Endothelial cell of umbilical vein (primary cell): ENCODE measurements around the gene SDHA. TPM values are rescaled to one million over a fixed set of nuclear protein-coding genes. Genes with fewer than 3 reads are reported as not detected.

ENCODE experiments used
- BruUV-seq: library from RNA; stranded (reverse); fragments of 400-500 nt; replicated peaks from 2 replicates; lab custom pipeline; 2021; lab: Mats Ljungman, UMichigan
- CTCF ChIA-PET: fragments of 300-600, 350-600 bp; sonication (Branson Sonifier 250); formaldehyde crosslinking; loops from one replicate; lab custom pipeline; 2021; ENCODE audit warnings: antibody characterized with exemption, inconsistent platforms; lab: Charles Lee
- POLR2A ChIA-PET: fragments of 300-600, 350-600 bp; sonication (Branson Sonifier 250); formaldehyde crosslinking; loops from one replicate; lab custom pipeline; 2021; ENCODE audit warnings: antibody characterized with exemption, inconsistent platforms; lab: Charles Lee
- DNase-seq: peaks from one replicate; pipeline ENCODE4 v3.0.0-alpha.2; 2011; ENCODE audit warnings: low read depth, low spot score
- FAIRE-seq: peaks from 2 replicates; lab custom pipeline; 2011; peaks lifted over from hg19 to GRCh38; lab: Jason Lieb, UNC
- H2AFZ ChIP-seq: 2 replicates; pipeline ENCODE4 v1.6.0; 2012; ENCODE audit warnings: low read depth, low read length, control low read depth, inconsistent platforms
- H3K27ac ChIP-seq: 2 replicates; pipeline ENCODE4 v1.5.1; 2011; ENCODE audit warnings: low read depth, mild to moderate bottlenecking, control low read depth, low read length, moderate library complexity; ENCODE audit not compliant: insufficient read depth
- H3K27me3 ChIP-seq, 2 experiments: 2 replicates each; pipeline versions ENCODE4 v1.6.0 to v1.6.1; 2011; ENCODE audit warnings: low read length in 2 of 2, mixed read lengths in 1 of 2; ENCODE audit not compliant: control insufficient read depth in 2 of 2, insufficient read depth in 2 of 2
- H3K36me3 ChIP-seq, 2 experiments: 2 replicates in 1 of 2; 3 replicates in 1 of 2; pipeline ENCODE4 v1.5.1; 2011; ENCODE audit warnings: low read length in 2 of 2, mild to moderate bottlenecking in 1 of 2, moderate library complexity in 1 of 2; ENCODE audit not compliant: control insufficient read depth in 2 of 2, insufficient read depth in 2 of 2; ENCODE audit errors: extremely low read depth in 1 of 2
- H3K4me1 ChIP-seq: 3 replicates; pipeline ENCODE4 v1.5.1; 2011; ENCODE audit warnings: mild to moderate bottlenecking, low read length; ENCODE audit not compliant: control insufficient read depth, insufficient read depth; ENCODE audit errors: extremely low read depth
- H3K4me2 ChIP-seq: 2 replicates; pipeline ENCODE4 v1.6.1; 2011; ENCODE audit warnings: low read length, control low read depth, mixed read lengths; ENCODE audit not compliant: insufficient read depth
- H3K4me3 ChIP-seq, 3 experiments: fragments of 200-600 bp in 1 of 3; sonication (generic), shearing (Covaris generic) in 1 of 3; replicated peaks in 1 of 3; 2 replicates each; pipeline ENCODE4 v1.5.1; 2011 to 2016; ENCODE audit warnings: control low read depth in 3 of 3, low read length in 3 of 3, mild to moderate bottlenecking in 2 of 3, inconsistent platforms in 1 of 3, low read depth in 1 of 3, moderate library complexity in 1 of 3; ENCODE audit not compliant: insufficient read depth in 1 of 3
- H3K79me2 ChIP-seq: 2 replicates; pipeline ENCODE4 v1.6.0; 2012; ENCODE audit warnings: low read length, inconsistent platforms; ENCODE audit not compliant: control insufficient read depth, insufficient read depth
- H3K9ac ChIP-seq: replicated peaks from 2 replicates; pipeline ENCODE3; 2011; ENCODE audit warnings: low read length, control low read depth; ENCODE audit not compliant: insufficient read depth; ENCODE audit errors: extremely low read depth
- H3K9me1 ChIP-seq: replicated peaks from 3 replicates; pipeline ENCODE4 v1.6.0; 2011; ENCODE audit warnings: mild to moderate bottlenecking, low read length; ENCODE audit not compliant: control insufficient read depth, insufficient read depth; ENCODE audit errors: extremely low read depth
- H3K9me3 ChIP-seq: replicated peaks from 2 replicates; pipeline ENCODE4 v1.5.1; 2012; ENCODE audit warnings: low read length, inconsistent platforms; ENCODE audit not compliant: control insufficient read depth, insufficient read depth
- H4K20me1 ChIP-seq: replicated peaks from 2 replicates; pipeline ENCODE3; 2011; ENCODE audit warnings: mild to moderate bottlenecking, low read length; ENCODE audit not compliant: control insufficient read depth, insufficient read depth; ENCODE audit errors: extremely low read depth
- CTCF ChIP-seq, 2 donors: IDR thresholded peaks; 1 replicate in 1 of 2; 2 replicates in 1 of 2; pipeline ENCODE4 v1.5.1; 2011; ENCODE audit warnings: low read length in 2 of 2, mild to moderate bottlenecking in 2 of 2, moderate library complexity in 2 of 2, control low read depth in 1 of 2, inconsistent platforms in 1 of 2, low read depth in 1 of 2; ENCODE audit not compliant: insufficient read depth in 1 of 2; ENCODE audit errors: extremely low read depth in 1 of 2
- EZH2 ChIP-seq: IDR thresholded peaks from 2 replicates; pipeline ENCODE4 v1.6.1; 2012; ENCODE audit warnings: borderline replicate concordance, low read depth, mild to moderate bottlenecking, moderate library complexity, low read length, inconsistent platforms; ENCODE audit not compliant: severe bottlenecking
- FOS ChIP-seq: IDR thresholded peaks from 2 replicates; pipeline ENCODE4 v1.6.1; 2011; ENCODE audit warnings: mild to moderate bottlenecking, low read length, moderate library complexity, borderline replicate concordance; ENCODE audit not compliant: insufficient read depth
- GATA2 ChIP-seq: IDR thresholded peaks from 2 replicates; pipeline ENCODE4 v1.7.0; 2011; ENCODE audit warnings: low read depth, mild to moderate bottlenecking, moderate library complexity, mixed read lengths, low read length; ENCODE audit not compliant: insufficient read length, insufficient read depth
- JUN ChIP-seq: IDR thresholded peaks from 2 replicates; pipeline ENCODE4 v1.6.1; 2011; ENCODE audit warnings: borderline replicate concordance, low read depth; ENCODE audit not compliant: insufficient read length, insufficient read depth
- MAX ChIP-seq: IDR thresholded peaks from 2 replicates; pipeline ENCODE4 v1.6.1; 2011; ENCODE audit not compliant: insufficient read depth, insufficient read length
- MYC ChIP-seq: IDR thresholded peaks from one replicate; pipeline ENCODE4 v1.6.1; 2011; ENCODE audit warnings: mild to moderate bottlenecking, low read depth, low read length
- POLR2A ChIP-seq: IDR thresholded peaks from 2 replicates; pipeline ENCODE4 v1.6.1; 2012; ENCODE audit warnings: low read depth, mild to moderate bottlenecking, control low read depth, low read length
- POLR2AphosphoS5 ChIP-seq: IDR thresholded peaks from 2 replicates; pipeline ENCODE4 v1.6.1; 2012; ENCODE audit warnings: low read depth, mild to moderate bottlenecking, control low read depth, low read length, moderate library complexity; ENCODE audit not compliant: insufficient read depth
- dilution Hi-C: fragments of 300-500 bp; cut with MboI; formaldehyde crosslinking; loops from one replicate; pipeline ENCODE4 v1.15.0; 2019; ENCODE audit warnings: low sequenced_read_pairs; ENCODE audit not compliant: extremely low pct_ligation_motif_present
- intact Hi-C: fragments of 100-400 bp; cut with micrococcal nuclease; formaldehyde crosslinking; loops from one replicate; pipeline ENCODE4 v1.10.0; 2022
- polyA plus RNA-seq, 4 experiments: library from polyadenylated mRNA; depleted of rRNA in 3 of 4; stranded (reverse) in 3 of 4; unstranded in 1 of 4; fragments of >200 nt; gene quantifications; 2 replicates each; pipeline versions ENCODE4 v1.2.1 to v1.2.3, GENCODE V29; 2011 to 2012; ENCODE audit warnings: missing spikeins in 1 of 4
- total RNA-seq: library from RNA; stranded (reverse); gene quantifications from 2 replicates; pipeline ENCODE4 v1.2.3, GENCODE V29; 2021

Gene SDHA
- total and polyA plus RNA-seq, 2 donors (not counting 3 experiments of a cell fraction or from before 2014, with no cell fraction given): 121 to 153 TPM

- no peaks in the 10 kb centered on the region for H4K20me1 ChIP-seq
- H3K79me2 ChIP-seq: no peaks in the 10 kb centered on the region
- no peak overlapping the region for H3K9ac ChIP-seq
- no TSS peak for BruUV-seq
- ChIA-PET CTCF (interaction anchor here (1.9 kb wide), 1 partner anchor 10 kb away, joined by 8 read pairs; no protein-coding TSS in a partner anchor), POLR2A (no interaction called here)
- H3K9me1 ChIP-seq: no peaks in the 10 kb centered on the region
- H3K4me2 ChIP-seq: no peak overlapping the region
- FAIRE-seq: no peak
- H3K4me3 ChIP-seq: no peak overlapping the region
- intact Hi-C loops (no loop called here), dilution Hi-C loops (no loop called here)
- H3K36me3 ChIP-seq: peaks cover 0 to 2% of the 10 kb centered on the region in 2 experiments
- TF ChIP-seq POLR2A (no peak), MYC (no peak), GATA2 (no peak), POLR2AphosphoS5 (no peak), JUN (no peak), FOS (no peak), CTCF (IDR thresholded peaks at IDR 0.05; ENCODE audit: extremely low read depth in 1 of 2, insufficient read depth in 1 of 2, low read depth in 1 of 2, low read length in 2 of 2) (no peak), EZH2 (no peak), MAX (no peak)
- H3K27me3 ChIP-seq: no peaks in the 10 kb centered on the region
- no peaks in the 10 kb centered on the region for H3K4me1 ChIP-seq
- H2AFZ ChIP-seq: no peak overlapping the region
- no peak overlapping the region for H3K27ac ChIP-seq
- H3K9me3 ChIP-seq: no peaks in the 10 kb centered on the region
- no peak for DNase-seq
Measured at GRCh38 chr5:197892-198489, 20.1 kb upstream of the SDHA start.
